K562 (cell line): ENCODE measurements around the gene ATG14. TPM values are rescaled to one million over a fixed set of nuclear protein-coding genes. Genes with fewer than 3 reads are reported as not detected.

Experiments
- C11orf30 ChIP-seq: fragments of 450-650 bp; IDR thresholded peaks from 2 replicates; pipeline ENCODE4 v1.6.1; 2016; ENCODE audit warnings: low read depth, mild to moderate bottlenecking
- CXXC5 ChIP-seq: fragments of 250-450 bp; sonication (Bioruptor Pico); IDR thresholded peaks from 2 replicates; pipeline ENCODE4 v1.8.0; 2022; ENCODE audit warnings: inconsistent platforms, mild to moderate bottlenecking, moderate library complexity
- DIDO1 ChIP-seq: fragments of 450-650 bp; IDR thresholded peaks from 2 replicates; pipeline ENCODE4 v1.6.1; 2016; ENCODE audit warnings: low read depth, missing biosample characterization, missing genetic modification characterization
- ELK3 ChIP-seq: fragments of 450-650 bp; formaldehyde crosslinking; IDR thresholded peaks from 2 replicates; pipeline ENCODE4 v1.4.0; 2020; ENCODE audit warnings: mild to moderate bottlenecking
- FOSL1 ChIP-seq: fragments of 200-800 bp; sonication (Bioruptor generic); conservative IDR thresholded peaks from 2 replicates; pipeline ENCODE4 v1.6.1; 2016; ENCODE audit warnings: missing genetic modification characterization, missing compliant biosample characterization
- GABPA ChIP-seq: fragments of 200-800 bp; sonication (Bioruptor generic); conservative IDR thresholded peaks from 2 replicates; pipeline ENCODE4 v1.6.1; 2016; ENCODE audit warnings: low read depth, missing genetic modification characterization, missing compliant biosample characterization
- HOMEZ ChIP-seq: fragments of 250-450 bp; sonication (Bioruptor Pico); IDR thresholded peaks from 2 replicates; pipeline ENCODE4 v1.4.0; 2020; ENCODE audit warnings: mild to moderate bottlenecking, moderate library complexity
- JUND ChIP-seq, 2 experiments: IDR thresholded peaks; 2 replicates in 1 of 2; 3 replicates in 1 of 2; pipeline ENCODE4 v1.6.1; 2011; ENCODE audit warnings: borderline replicate concordance in 2 of 2, low read depth in 2 of 2, low read length in 2 of 2, improper control_type of control experiment in 1 of 2, missing biosample characterization in 1 of 2, missing genetic modification characterization in 1 of 2, missing genetic modification reagents in 1 of 2
- MLX ChIP-seq, 2 experiments: fragments of 450-650 bp in 1 of 2; sonication (generic) in 1 of 2; formaldehyde crosslinking; conservative IDR thresholded peaks; 2 replicates each; pipeline versions ENCODE4 v1.4.0 to v1.8.1; 2020 to 2022; ENCODE audit warnings: mild to moderate bottlenecking in 1 of 2, missing genetic modification reagents in 1 of 2
- NRF1 ChIP-seq, 2 experiments: fragments of 450-650 bp; IDR thresholded peaks in 1 of 2; conservative IDR thresholded peaks in 1 of 2; 2 replicates each; pipeline ENCODE4 v1.6.1; 2014; ENCODE audit warnings: mild to moderate bottlenecking in 2 of 2
- SOX6 ChIP-seq: fragments of 450-650 bp; IDR thresholded peaks from 2 replicates; pipeline ENCODE4 v1.6.1; 2014; ENCODE audit warnings: mild to moderate bottlenecking
- ZNF668 ChIP-seq: fragments of 250-450 bp; sonication (Bioruptor Pico); IDR thresholded peaks from 2 replicates; pipeline ENCODE4 v1.8.0; 2022; ENCODE audit warnings: mild to moderate bottlenecking, inconsistent platforms
- ZNF830 ChIP-seq: fragments of 250-450 bp; sonication (Bioruptor Pico); IDR thresholded peaks from 2 replicates; pipeline ENCODE4 v1.5.0; 2021; ENCODE audit warnings: mild to moderate bottlenecking
- polyA plus RNA-seq, 8 experiments: library from polyadenylated mRNA; depleted of rRNA in 4 of 8; stranded (reverse) in 5 of 8; unstranded in 3 of 8; fragments of >200 nt; fragmentation: Nextera tagmentation in 2 of 8; fragmentation: Illumina TruSeq in 1 of 8; extraction: Ambion mirVana in 2 of 8; extraction: Trizol in 1 of 8; gene quantifications; 2 replicates each; pipeline versions ENCODE4 v1.2.1 to v1.2.3, GENCODE V29; 2011 to 2014; ENCODE audit warnings: inconsistent platforms in 1 of 8, missing spikeins in 1 of 8
- total RNA-seq, 7 experiments: library from RNA; depleted of rRNA in 6 of 7; stranded (reverse); fragments of >200 nt in 6 of 7; fragmentation: Illumina TruSeq in 2 of 7; extraction: Trizol in 2 of 7; gene quantifications; 2 replicates each; pipeline versions ENCODE4 v1.2.1 to v1.2.3, GENCODE V29; 2011 to 2021; ENCODE audit warnings: low replicate concordance in 1 of 7

The ATG14 gene
- total and polyA plus RNA-seq, 9 of the 15 experiments (the other 6 are each of a cell fraction or from before 2014, with no cell fraction given): 0.55 to 4.2 (median 3.5) TPM

GRCh38 chr14:55454264-55455002 is 42.8 kb upstream of the ATG14 start (continued):
- TF ChIP-seq SOX6 (0 out of 2 replicates have a peak, but pooled peaks have one; percentile 21), ZNF668 (CRISPR knock-in tag) (no peak), NRF1 (conservative IDR thresholded peaks at IDR 0.05 in 1 of 2, IDR thresholded peaks at IDR 0.05 in 1 of 2) (peak; percentile 49; a peak in 3 of 4 replicates), C11orf30 (0 out of 2 replicates have a peak, but pooled peaks have one; percentile 9), ZNF830 (CRISPR knock-in tag) (no peak), MLX (CRISPR knock-in tag; conservative IDR thresholded peaks at IDR 0.05) (no peak), FOSL1 (tag) (peak; percentile 71), JUND (IDR thresholded peaks at IDR 0.05; ENCODE audit: borderline replicate concordance, low read depth, low read length) (peak; percentile 55; the same call in 1 of the 2 replicates), JUND (tag; IDR thresholded peaks at IDR 0.05; ENCODE audit: borderline replicate concordance, low read depth, low read length) (peak; percentile 66; the same call in 1 of the 3 replicates), GABPA (tag) (no peak), CXXC5 (CRISPR knock-in tag) (0 out of 2 replicates have a peak, but pooled peaks have one; percentile 20), HOMEZ (no peak), DIDO1 (tag) (no peak), ELK3 (CRISPR knock-in tag) (no peak)
